C4-2B (cell line): Measurements from ENCODE around the gene KRT33B.

Experiments
- H3K27ac ChIP-seq: fragments of 450-650 bp; 2 replicates; pipeline ENCODE4 v1.5.1; 2017
- CTCF ChIP-seq: fragments of 450-650 bp; conservative IDR thresholded peaks from 2 replicates; pipeline ENCODE4 v1.5.1; 2017; ENCODE audit warnings: mild to moderate bottlenecking
- ZFX ChIP-seq: fragments of 450-650 bp; IDR thresholded peaks from 2 replicates; pipeline ENCODE4 v1.6.1; 2017

Gene KRT33B

GRCh38 chr17:41369713-41370112 lies at the start of gene KRT33B:
Gene KRT33B (minus strand): TSS chr17:41369813. CDS start chr17:41369750, 63 bp downstream.
- TF ChIP-seq CTCF (no peak), ZFX (no peak)
- no peak within 1 kb of the TSS for H3K27ac ChIP-seq

- TF ChIP-seq CTCF (no peak), ZFX (no peak)
- H3K27ac ChIP-seq = no peak overlapping the region
Observed at GRCh38 chr17:41418116-41418860, 48.7 kb upstream of the KRT33B start.

- TF ChIP-seq CTCF = peak; percentile 88
- no peak for TF ChIP-seq ZFX
- no peak overlapping the region for H3K27ac ChIP-seq
Observed at GRCh38 chr17:41417576-41418015, 48.0 kb upstream of the KRT33B start.

- TF ChIP-seq CTCF (no peak), ZFX (no peak)
- no peak overlapping the region for H3K27ac ChIP-seq
Observed at GRCh38 chr17:41417127-41417526, 47.5 kb upstream of the KRT33B start.

GRCh38 chr17:41416479-41416878 lies 46.9 kb upstream of the KRT33B start:
- no peak for TF ChIP-seq CTCF
- no peak for TF ChIP-seq ZFX
- no peak overlapping the region for H3K27ac ChIP-seq

- TF ChIP-seq ZFX (no peak), CTCF (no peak)
- H3K27ac ChIP-seq = no peak overlapping the region
Observed at GRCh38 chr17:41415833-41416335, 46.3 kb upstream of the KRT33B start.

- TF ChIP-seq CTCF (no peak), ZFX (no peak)
- H3K27ac ChIP-seq = no peak overlapping the region
Observed at GRCh38 chr17:41415411-41415810, 45.8 kb upstream of the KRT33B start.
